K562 (cell line): ENCODE data around the gene OR4D5. TPM values are rescaled to one million over a fixed set of nuclear protein-coding genes. Genes with fewer than 3 reads are reported as not detected.

Experiments
- ATAC-seq: fragments of 200-7000 bp; cut with Tn5 transposase; 3 replicates; pipeline ENCODE4 v1.9.1; 2020; ENCODE audit warnings: moderate library complexity
- BruUV-seq: library from RNA; stranded (reverse); fragments of 400-500 nt; replicated peaks from 2 replicates; lab custom pipeline; 2021; lab: Mats Ljungman, UMichigan
- CTCF ChIA-PET: fragments of 300-600 bp; formaldehyde crosslinking; extraction: SDS; loops from one replicate; lab custom pipeline; 2021; ENCODE audit warnings: low intra/inter-chr PET ratio; lab: Yijun Ruan, JAX
- POLR2A ChIA-PET: fragments of 300-600, 350-650 bp; sonication (Branson Sonifier 250); formaldehyde crosslinking; extraction: SDS; loops from one replicate; lab custom pipeline; 2021; ENCODE audit warnings: antibody characterized with exemption, inconsistent platforms; lab: Yijun Ruan, JAX
- DNase-seq, 4 experiments: peaks; one replicate each; pipeline versions ENCODE4 v3.0.0 to v3.0.0-alpha.2; 2011 to 2018; ENCODE audit warnings: low spot score in 3 of 4, mixed read lengths in 3 of 4; ENCODE audit errors: extremely low read depth in 1 of 4
- FAIRE-seq: peaks from 2 replicates; lab custom pipeline; 2011; peaks lifted over from hg19 to GRCh38; lab: Jason Lieb, UNC
- H2AFZ ChIP-seq: 2 replicates; pipeline ENCODE4 v1.6.0; 2011; ENCODE audit warnings: low read depth, low read length, control low read depth, inconsistent platforms
- H3K27ac ChIP-seq: fragments of 200-600 bp; 3 replicates; pipeline ENCODE4 v1.8.0; 2011; ENCODE audit warnings: low read depth, mild to moderate bottlenecking, control low read depth, inconsistent platforms, low read length, moderate library complexity, mixed read lengths; ENCODE audit errors: extremely low read depth
- H3K27me3 ChIP-seq, 2 experiments: fragments of 300-600 bp in 1 of 2; 2 replicates in 1 of 2; 3 replicates in 1 of 2; pipeline versions ENCODE4 v1.6.0 to v1.8.0; 2011; ENCODE audit warnings: inconsistent platforms in 2 of 2, low read length in 2 of 2, mild to moderate bottlenecking in 1 of 2, mixed read lengths in 1 of 2, moderate library complexity in 1 of 2; ENCODE audit not compliant: control insufficient read depth in 2 of 2, insufficient read depth in 2 of 2
- H3K36me3 ChIP-seq: fragments of 300-600 bp; 3 replicates; pipeline ENCODE4 v1.8.0; 2011; ENCODE audit warnings: mild to moderate bottlenecking, low read length, inconsistent platforms; ENCODE audit not compliant: control insufficient read depth, insufficient read depth
- H3K4me1 ChIP-seq, 2 experiments: fragments of 200-600 bp in 1 of 2; replicated peaks in 1 of 2; 2 replicates in 1 of 2; 3 replicates in 1 of 2; pipeline versions ENCODE4 v1.5.1 to v1.8.0; 2011; ENCODE audit warnings: inconsistent platforms in 2 of 2, low read length in 2 of 2, mild to moderate bottlenecking in 1 of 2, mixed read lengths in 1 of 2, moderate library complexity in 1 of 2; ENCODE audit not compliant: control insufficient read depth in 2 of 2, insufficient read depth in 2 of 2
- H3K4me2 ChIP-seq: 2 replicates; pipeline ENCODE4 v1.6.1; 2011; ENCODE audit warnings: low read length, control low read depth, inconsistent platforms, mixed read lengths; ENCODE audit not compliant: insufficient read depth
- H3K4me3 ChIP-seq: fragments of 200-600 bp; sonication (generic), shearing (Covaris generic); 2 replicates; pipeline ENCODE4 v1.5.1; 2016; ENCODE audit warnings: control low read depth, inconsistent platforms
- H3K79me2 ChIP-seq: fragments of 200-600 bp; 3 replicates; pipeline ENCODE4 v1.8.0; 2011; ENCODE audit warnings: low read length, inconsistent platforms; ENCODE audit not compliant: control insufficient read depth, insufficient read depth
- H3K9ac ChIP-seq, 2 experiments: 2 replicates each; pipeline versions ENCODE4 v1.6.0 to v1.6.1; 2011; ENCODE audit warnings: low read depth in 2 of 2, low read length in 2 of 2, control low read depth in 1 of 2, inconsistent platforms in 1 of 2, mild to moderate bottlenecking in 1 of 2, mixed read lengths in 1 of 2; ENCODE audit not compliant: insufficient read depth in 1 of 2
- H3K9me1 ChIP-seq: one replicate; pipeline ENCODE4 v1.6.0; 2011; ENCODE audit warnings: inconsistent platforms, mild to moderate bottlenecking, low read length, moderate library complexity; ENCODE audit not compliant: control insufficient read depth, insufficient read depth
- H3K9me3 ChIP-seq: replicated peaks from 2 replicates; pipeline ENCODE4 v1.5.1; 2011; ENCODE audit warnings: low read depth, low read length, inconsistent platforms; ENCODE audit not compliant: control insufficient read depth, insufficient read depth
- H4K20me1 ChIP-seq: replicated peaks from 2 replicates; pipeline ENCODE4 v1.6.1; 2011; ENCODE audit warnings: low read length, inconsistent platforms, mixed read lengths; ENCODE audit not compliant: control insufficient read depth, insufficient read depth
- ARHGAP35 ChIP-seq: fragments of 450-650 bp; IDR thresholded peaks from 2 replicates; pipeline ENCODE4 v1.6.1; 2018; ENCODE audit not compliant: partially characterized antibody
- HINFP ChIP-seq: fragments of 450-650 bp; conservative IDR thresholded peaks from 2 replicates; pipeline ENCODE4 v1.6.1; 2016; ENCODE audit warnings: missing genetic modification characterization, low read depth, mild to moderate bottlenecking, control low read depth, missing compliant biosample characterization
- IRF1 ChIP-seq: sonication (generic); formaldehyde crosslinking; IDR thresholded peaks from 2 replicates; pipeline ENCODE4 v1.8.0; 2022; ENCODE audit warnings: missing genetic modification reagents, mild to moderate bottlenecking, borderline replicate concordance
- JUND ChIP-seq, 2 experiments: IDR thresholded peaks; 2 replicates in 1 of 2; 3 replicates in 1 of 2; pipeline ENCODE4 v1.6.1; 2011; ENCODE audit warnings: borderline replicate concordance in 2 of 2, low read depth in 2 of 2, low read length in 2 of 2, improper control_type of control experiment in 1 of 2, missing biosample characterization in 1 of 2, missing genetic modification characterization in 1 of 2, missing genetic modification reagents in 1 of 2
- MEF2D ChIP-seq: conservative IDR thresholded peaks from 2 replicates; pipeline ENCODE4 v1.6.1; 2016; ENCODE audit warnings: low read depth, missing genetic modification characterization, missing compliant biosample characterization
- NFE2 ChIP-seq: IDR thresholded peaks from 2 replicates; pipeline ENCODE4 v1.6.1; 2014; ENCODE audit warnings: antibody characterized with exemption, low read depth
- SIRT6 ChIP-seq: IDR thresholded peaks from one replicate; pipeline ENCODE4 v1.6.1; 2012; ENCODE audit warnings: low read depth, mild to moderate bottlenecking, control low read depth, inconsistent platforms, low read length, moderate library complexity
- SNAPC5 ChIP-seq: fragments of 250-450 bp; sonication (Bioruptor Pico); IDR thresholded peaks from 2 replicates; pipeline ENCODE4 v1.8.0; 2021; ENCODE audit warnings: moderate library complexity, mild to moderate bottlenecking, inconsistent platforms
- SP1 ChIP-seq: sonication (generic); formaldehyde crosslinking; IDR thresholded peaks from 2 replicates; pipeline ENCODE4 v1.8.1; 2022; ENCODE audit warnings: mild to moderate bottlenecking, missing genetic modification reagents
- XRCC3 ChIP-seq: fragments of 450-650 bp; IDR thresholded peaks from 2 replicates; pipeline ENCODE4 v1.6.1; 2017; ENCODE audit warnings: mild to moderate bottlenecking, moderate library complexity
- ZBED1 ChIP-seq: IDR thresholded peaks from 2 replicates; pipeline ENCODE4 v1.6.1; 2014
- ZBTB1 ChIP-seq: sonication (generic); formaldehyde crosslinking; IDR thresholded peaks from 2 replicates; pipeline ENCODE4 v1.8.1; 2023; ENCODE audit warnings: missing genetic modification reagents, low read depth, mild to moderate bottlenecking, borderline replicate concordance
- ZNF121 ChIP-seq: sonication (generic); formaldehyde crosslinking; conservative IDR thresholded peaks from 2 replicates; pipeline ENCODE4 v1.8.0; 2022; ENCODE audit warnings: missing genetic modification reagents
- ZNF589 ChIP-seq: fragments of 200-800 bp; sonication (Bioruptor generic); IDR thresholded peaks from 2 replicates; pipeline ENCODE4 v1.6.1; 2016; ENCODE audit warnings: low read depth, missing genetic modification characterization, missing compliant biosample characterization
- WGBS: fragments of 100-300 bp; shearing (Covaris generic); methylation state at CpG from one replicate; pipeline ENCODE4 v1.1.6; 2016; ENCODE audit warnings: low coverage, mixed read lengths; ENCODE audit not compliant: insufficient coverage; ENCODE audit errors: missing lambda C conversion rate; 5-methylcytosine and 5-hydroxymethylcytosine counted together
- in situ Hi-C: fragments of 300-500 bp; cut with MboI; formaldehyde crosslinking; loops from 4 replicates; pipeline ENCODE4 v1.15.0; 2018; ENCODE audit warnings: inconsistent platforms, mixed read lengths
- intact Hi-C: fragments of 100-400 bp; cut with micrococcal nuclease; formaldehyde crosslinking; loops from 2 replicates; pipeline ENCODE4 v1.14.2; 2022
- polyA plus RNA-seq, 8 experiments: library from polyadenylated mRNA; depleted of rRNA in 4 of 8; stranded (reverse) in 5 of 8; unstranded in 3 of 8; fragments of >200 nt; fragmentation: Nextera tagmentation in 2 of 8; fragmentation: Illumina TruSeq in 1 of 8; extraction: Ambion mirVana in 2 of 8; extraction: Trizol in 1 of 8; gene quantifications; 2 replicates each; pipeline versions ENCODE4 v1.2.1 to v1.2.3, GENCODE V29; 2011 to 2014; ENCODE audit warnings: inconsistent platforms in 1 of 8, missing spikeins in 1 of 8
- total RNA-seq, 7 experiments: library from RNA; depleted of rRNA in 6 of 7; stranded (reverse); fragments of >200 nt in 6 of 7; fragmentation: Illumina TruSeq in 2 of 7; extraction: Trizol in 2 of 7; gene quantifications; 2 replicates each; pipeline versions ENCODE4 v1.2.1 to v1.2.3, GENCODE V29; 2011 to 2021; ENCODE audit warnings: low replicate concordance in 1 of 7
- TF ChIP-seq, protein P1 (sequence below): sonication (generic); formaldehyde crosslinking; IDR thresholded peaks from 2 replicates; pipeline ENCODE4 v1.8.0; 2022; ENCODE audit warnings: mild to moderate bottlenecking, missing genetic modification reagents

Gene OR4D5
- total and polyA plus RNA-seq, 9 of the 15 experiments (the other 6 are each of a cell fraction or from before 2014, with no cell fraction given): not detected

GRCh38 chr11:123945132-123945531 is 5.7 kb downstream of the OR4D5 start:
- ATAC-seq (no peak), FAIRE-seq (no peak), DNase-seq (no peak)
- Histone ChIP-seq H3K36me3 (no peaks in the 10 kb centered on the region), H3K4me1 (no peaks in the 10 kb centered on the region), H3K4me3 (no peak overlapping the region), H3K4me2 (no peak overlapping the region), H3K27me3 (no peaks in the 10 kb centered on the region; a peak in 1 of 5 replicates), H4K20me1 (no peaks in the 10 kb centered on the region), H3K9me3 (no peaks in the 10 kb centered on the region), H3K79me2 (no peaks in the 10 kb centered on the region), H3K27ac (no peak overlapping the region), H3K9me1 (no peaks in the 10 kb centered on the region), H2AFZ (no peak overlapping the region), H3K9ac (no peak overlapping the region)
- WGBS: 0% methylated on average over 1 of the region's 1 CpG
- intact Hi-C loops: no loop called here
- in situ Hi-C loops: no loop called here
- BruUV-seq: no TSS peak
- CTCF ChIA-PET: no interaction called here
- POLR2A ChIA-PET: interaction anchor here (1.5 kb wide), 1 partner anchor 20 kb away, joined by 4 read pairs; no protein-coding TSS in a partner anchor
- TF ChIP-seq MEF2D (tag): no peak
- no peak for TF ChIP-seq SNAPC5 (CRISPR knock-in tag)
- no peak for TF ChIP-seq ZBTB1 (CRISPR knock-in tag)
- no peak for TF ChIP-seq HINFP (tag)
- no peak for TF ChIP-seq SP1
- no peak for TF ChIP-seq NFE2
- no peak for TF ChIP-seq ZNF589 (CRISPR knock-in tag)
- no peak for TF ChIP-seq ZNF121 (CRISPR knock-in tag)
- TF ChIP-seq, protein P1, sequence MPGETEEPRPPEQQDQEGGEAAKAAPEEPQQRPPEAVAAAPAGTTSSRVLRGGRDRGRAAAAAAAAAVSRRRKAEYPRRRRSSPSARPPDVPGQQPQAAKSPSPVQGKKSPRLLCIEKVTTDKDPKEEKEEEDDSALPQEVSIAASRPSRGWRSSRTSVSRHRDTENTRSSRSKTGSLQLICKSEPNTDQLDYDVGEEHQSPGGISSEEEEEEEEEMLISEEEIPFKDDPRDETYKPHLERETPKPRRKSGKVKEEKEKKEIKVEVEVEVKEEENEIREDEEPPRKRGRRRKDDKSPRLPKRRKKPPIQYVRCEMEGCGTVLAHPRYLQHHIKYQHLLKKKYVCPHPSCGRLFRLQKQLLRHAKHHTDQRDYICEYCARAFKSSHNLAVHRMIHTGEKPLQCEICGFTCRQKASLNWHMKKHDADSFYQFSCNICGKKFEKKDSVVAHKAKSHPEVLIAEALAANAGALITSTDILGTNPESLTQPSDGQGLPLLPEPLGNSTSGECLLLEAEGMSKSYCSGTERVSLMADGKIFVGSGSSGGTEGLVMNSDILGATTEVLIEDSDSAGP (CRISPR knock-in tag): no peak
- no peak for TF ChIP-seq ARHGAP35
- no peak for TF ChIP-seq IRF1 (CRISPR knock-in tag)
- TF ChIP-seq SIRT6: no peak
- no peak for TF ChIP-seq JUND (IDR thresholded peaks at IDR 0.05; ENCODE audit: borderline replicate concordance, low read depth, low read length)
- TF ChIP-seq JUND (tag; IDR thresholded peaks at IDR 0.05; ENCODE audit: borderline replicate concordance, low read depth, low read length): no peak
- no peak for TF ChIP-seq XRCC3
- TF ChIP-seq ZBED1: no peak
